ENCODE data around the gene MED4.

The MED4 gene

DNA sequence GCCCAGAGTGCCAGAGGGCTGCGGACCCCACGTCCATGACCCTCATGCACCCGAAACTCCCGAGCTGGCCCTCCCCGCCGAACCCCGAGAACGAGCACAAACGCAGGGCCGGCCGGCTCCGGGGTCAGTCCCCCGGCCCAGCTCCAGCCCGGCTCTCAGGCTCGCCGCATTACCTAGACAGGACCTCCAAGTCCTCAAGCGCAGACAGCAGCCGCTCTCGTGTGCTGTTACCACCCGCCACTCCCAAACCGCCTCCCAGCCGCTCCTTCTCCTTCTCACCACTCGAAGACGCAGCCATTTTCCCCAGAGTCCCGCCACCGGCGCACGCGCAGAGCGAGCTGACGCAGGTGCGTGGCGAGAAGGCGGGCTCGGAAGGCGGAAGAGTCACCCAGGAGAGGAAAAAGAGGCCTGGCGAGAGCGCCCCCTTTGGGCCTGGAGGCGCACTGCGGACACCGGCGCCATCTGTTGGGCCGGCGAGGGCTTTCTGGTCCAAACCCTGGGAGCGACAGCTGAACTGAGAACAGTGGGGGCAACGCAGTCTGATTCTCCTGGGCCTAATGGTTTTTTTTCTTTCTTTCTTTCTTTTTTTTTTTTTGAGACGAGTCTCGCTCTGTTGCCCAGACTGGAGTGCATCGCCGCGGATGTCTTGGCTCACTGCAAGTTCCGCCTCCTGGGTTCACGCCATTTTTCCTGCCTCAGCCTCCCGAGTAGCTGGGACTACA lies at the start of gene MED4:
Gene MED4, minus strand, starts transcription at position 324 of the 722 bp plus-strand sequence. Its CDS starts 26 bp downstream, at position 298.
- peak; percentile 92 to 93 for DNase-seq

DNA sequence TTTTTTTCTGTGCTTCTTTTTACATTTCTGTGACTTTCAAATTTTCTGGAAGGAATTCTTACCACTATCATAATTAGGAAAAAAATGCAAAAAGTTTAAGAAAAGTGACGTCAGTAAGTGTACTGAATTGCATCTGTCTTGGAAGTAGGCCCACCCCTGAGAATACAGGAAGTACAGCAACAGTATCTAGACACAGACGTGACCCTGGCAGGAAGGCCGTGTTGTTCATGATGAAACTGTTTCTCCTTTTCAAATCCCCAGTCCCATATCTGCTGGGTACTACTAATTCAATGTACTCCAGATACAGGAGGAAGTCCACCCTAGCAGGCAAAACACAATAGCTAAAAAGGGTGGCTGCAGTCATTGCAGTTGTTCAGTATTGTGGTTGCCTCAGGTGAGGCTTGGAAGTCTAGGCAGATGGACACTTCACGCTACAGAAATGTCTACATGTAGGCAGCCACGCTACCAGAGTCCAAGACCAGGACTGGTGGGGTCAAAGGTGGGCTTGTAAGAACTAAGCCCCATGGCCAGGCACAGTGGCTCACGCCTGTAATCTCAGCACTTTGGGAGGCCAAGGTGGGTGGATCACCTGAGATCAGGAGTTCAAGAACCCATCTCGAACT lies 49.6 kb upstream of the MED4 start:
- peak; percentile 94 to 96 for DNase-seq

DNA sequence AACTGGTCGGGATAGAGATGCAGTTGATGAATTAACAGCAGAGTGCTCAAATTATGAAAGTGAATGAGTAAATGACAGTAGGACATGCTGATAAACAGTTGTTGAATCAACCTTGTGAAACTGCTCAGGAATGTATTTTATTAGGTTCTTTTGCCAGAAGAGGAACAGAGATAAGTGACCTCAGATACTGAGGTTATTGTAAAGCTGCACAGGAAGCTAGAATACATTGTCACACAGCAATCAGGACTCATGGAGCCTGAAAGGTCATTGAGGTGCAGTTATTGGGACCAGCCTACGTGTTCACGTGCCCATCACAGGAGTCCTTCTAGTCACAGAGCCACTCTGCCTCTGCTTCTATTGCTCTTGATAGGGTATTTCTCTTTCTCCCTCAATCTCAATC lies 47.5 kb upstream of the MED4 start:
- DNase-seq = peak in 1 of 2 experiments; percentile 9

- no peak for DNase-seq
These were observed 43.4 kb upstream of the MED4 start for GRCh38 chr13:48138270-48138669.

GRCh38 chr13:48132961-48133360 lies 38.1 kb upstream of the MED4 start:
- DNase-seq = no peak

DNA sequence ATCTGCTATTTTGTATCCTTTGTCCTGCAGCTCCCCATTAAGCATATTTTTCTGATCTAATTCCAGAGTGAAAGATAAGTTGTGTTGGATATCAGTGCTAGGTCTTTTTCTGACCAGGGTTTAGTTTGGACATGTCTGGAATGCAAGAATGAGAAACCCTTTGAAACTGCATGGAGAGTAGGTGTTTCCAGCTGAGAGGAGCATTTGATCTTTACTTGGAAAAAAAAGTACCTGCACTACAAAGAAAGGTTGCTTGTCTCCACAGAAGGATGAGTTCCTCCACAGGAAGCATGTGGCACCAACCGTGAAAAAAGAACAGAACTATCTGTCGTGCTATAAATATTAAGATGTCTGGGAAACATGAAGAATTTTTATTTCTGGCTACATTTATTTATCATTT lies 36.6 kb upstream of the MED4 start:
- no peak for DNase-seq

GRCh38 chr13:48126944-48127830 lies 32.3 kb upstream of the MED4 start:
- peak; percentile 80 to 85 for DNase-seq

- no peak for DNase-seq
These were observed 30.9 kb upstream of the MED4 start for GRCh38 chr13:48125794-48126228.

DNA sequence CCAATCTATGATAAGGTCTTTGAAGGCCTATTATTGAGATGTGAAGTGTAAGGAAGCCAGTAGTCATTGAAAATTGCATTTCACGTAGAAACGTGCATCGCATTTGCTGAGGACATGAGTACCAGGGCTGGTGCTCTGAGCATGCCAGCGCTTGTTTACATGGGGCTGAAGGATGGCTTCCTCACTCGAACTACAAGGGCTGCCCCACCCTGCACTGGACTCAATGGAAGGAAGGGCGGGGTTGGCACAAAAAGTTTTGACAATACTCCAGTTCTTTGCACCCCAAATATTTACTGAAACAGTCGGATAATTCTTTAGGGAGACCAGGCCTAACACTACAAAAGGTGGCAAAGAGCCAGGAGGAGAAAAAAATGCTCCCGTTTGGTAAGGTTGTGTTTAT lies 28.9 kb upstream of the MED4 start:
- no peak for DNase-seq

DNA sequence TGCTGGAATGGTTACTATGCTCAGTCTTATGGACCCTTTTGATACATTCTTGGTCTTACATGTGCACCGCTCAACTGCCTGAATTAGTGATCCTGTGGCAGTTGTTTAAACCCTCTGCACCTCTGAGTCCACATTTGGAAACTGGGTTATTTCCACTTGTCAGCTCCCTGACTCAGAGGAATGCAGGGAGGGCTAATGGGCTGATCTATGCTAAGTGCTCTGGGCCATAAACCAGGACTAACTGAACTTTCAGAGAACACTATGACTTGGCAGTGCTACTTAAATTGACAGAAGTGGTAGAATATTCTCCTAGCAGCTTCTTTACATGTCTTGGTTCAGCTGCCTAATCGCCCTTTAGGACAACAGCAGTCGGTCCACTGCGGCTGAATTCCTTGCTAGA lies 26.8 kb upstream of the MED4 start:
- DNase-seq = no peak

DNA sequence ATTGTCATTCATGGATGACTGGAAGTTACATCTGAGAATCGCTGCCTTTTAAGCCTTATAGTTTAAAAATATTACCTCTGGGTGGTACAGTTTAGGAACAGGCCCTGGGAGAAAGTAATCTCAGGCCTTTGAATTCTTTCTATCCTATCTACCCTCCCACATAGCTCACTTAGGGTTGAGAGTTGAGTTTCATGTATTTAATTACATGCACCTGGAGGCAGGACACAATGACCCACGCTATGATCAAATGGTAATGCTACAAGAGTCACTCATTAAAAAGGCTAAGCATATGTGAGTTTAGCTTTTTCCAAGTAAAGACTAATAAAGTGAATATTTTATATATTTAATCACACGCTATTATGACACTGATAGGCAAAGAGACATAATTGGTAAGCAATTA lies 25.3 kb upstream of the MED4 start:
- no peak for DNase-seq

DNA sequence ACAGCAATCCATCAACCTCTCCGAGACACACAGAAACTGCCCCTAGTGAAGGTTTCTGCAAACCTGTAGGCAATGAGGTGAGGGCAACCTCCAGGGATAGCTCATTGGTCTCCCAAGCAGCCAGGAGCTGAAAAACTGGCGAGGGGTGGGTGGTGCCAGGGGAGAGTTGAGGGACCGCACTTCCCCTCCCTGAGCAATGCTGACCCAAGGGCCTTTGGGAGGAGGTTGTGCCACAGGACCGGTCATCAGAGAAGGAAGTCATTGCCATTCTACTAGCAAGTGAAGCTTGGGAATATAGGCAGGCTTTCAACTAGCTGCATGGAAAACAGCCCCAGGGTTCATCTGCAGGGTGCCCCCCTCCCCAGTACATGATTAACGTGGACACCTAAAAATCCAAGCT lies 23.1 kb upstream of the MED4 start:
- DNase-seq = no peak

GRCh38 chr13:48116808-48117207 lies 21.9 kb upstream of the MED4 start:
- DNase-seq = no peak

- DNase-seq = no peak
These were observed 18.8 kb upstream of the MED4 start for GRCh38 chr13:48113756-48114130.

GRCh38 chr13:48112896-48113755 lies 18.2 kb upstream of the MED4 start:
- DNase-seq = no peak

GRCh38 chr13:48110931-48111721 lies 16.2 kb upstream of the MED4 start:
- DNase-seq = no peak

- no peak for DNase-seq
These were observed 15.4 kb upstream of the MED4 start for GRCh38 chr13:48110132-48110868.

GRCh38 chr13:48108106-48108505 lies 13.2 kb upstream of the MED4 start:
- no peak for DNase-seq

GRCh38 chr13:48097793-48098192 lies 2.9 kb upstream of the MED4 start:
- no peak for DNase-seq

DNA sequence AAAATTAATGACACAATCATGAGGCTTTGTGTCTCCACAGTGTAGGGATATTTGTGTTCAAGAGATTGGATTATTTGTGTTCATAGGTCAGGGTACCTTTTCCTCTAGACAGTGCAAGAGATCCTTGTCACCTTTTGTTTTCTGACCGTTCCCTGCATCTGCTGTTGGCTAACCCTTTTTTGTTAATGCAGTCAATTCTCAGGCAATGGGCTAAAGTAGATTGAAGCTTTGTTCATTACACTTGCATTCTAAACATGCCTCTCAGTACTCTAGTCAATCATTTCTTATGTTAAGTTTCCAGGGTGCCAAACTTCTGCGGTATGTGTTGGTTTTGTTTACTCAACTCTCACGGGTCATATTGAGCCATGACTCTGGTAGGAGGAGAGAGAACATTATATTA lies 1.8 kb upstream of the MED4 start:
- no peak for DNase-seq

DNA sequence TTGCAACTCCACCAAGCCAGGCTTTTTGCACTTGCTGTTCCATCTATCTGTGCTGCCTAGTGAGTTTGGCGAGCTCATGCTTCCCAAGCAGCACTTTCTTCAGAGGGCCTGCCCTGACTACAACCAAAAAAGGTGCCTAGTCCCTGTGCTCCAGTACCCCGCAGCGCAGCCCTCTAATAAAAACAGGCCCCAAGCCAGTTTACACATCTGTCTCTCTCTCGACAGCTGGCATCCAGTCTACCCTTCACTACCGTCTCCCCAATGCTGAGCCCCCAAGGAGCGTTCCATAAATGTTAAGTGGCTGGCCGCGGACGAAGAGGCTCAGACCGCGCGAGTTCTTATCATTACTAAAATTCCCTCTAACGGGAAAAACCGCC lies 512 bp downstream of the MED4 start:
- DNase-seq = peak in 1 of 2 experiments; percentile 12

All from Kasumi-1 (cell line).